Panc1 (cell line): ENCODE measurements around the gene SERTAD1. TPM values are rescaled to one million over a fixed set of nuclear protein-coding genes. Genes with fewer than 3 reads are reported as not detected.
"Not testable (repeated sequence)": the region's sequence is repeated elsewhere in the genome, so short reads cannot be mapped to it uniquely, and the experiment has no call there.

Experiments used
- ATAC-seq: fragments of 200-7000 bp; cut with Tn5 transposase; 2 replicates; pipeline ENCODE4 v1.9.1; 2020; ENCODE audit warnings: mild to moderate bottlenecking, moderate library complexity
- BruUV-seq: library from RNA; stranded (reverse); fragments of 400-500 nt; replicated peaks from 2 replicates; lab custom pipeline; 2021; lab: Mats Ljungman, UMichigan
- CTCF ChIA-PET: fragments of 300-600 bp; sonication (Branson Sonifier 250); formaldehyde crosslinking; loops from one replicate; lab custom pipeline; 2022; ENCODE audit warnings: antibody characterized with exemption; lab: Charles Lee
- POLR2A ChIA-PET: fragments of 300-600 bp; sonication (Branson Sonifier 250); formaldehyde crosslinking; loops from one replicate; lab custom pipeline; 2022; ENCODE audit warnings: antibody characterized with exemption; lab: Charles Lee
- DNase-seq: peaks from one replicate; pipeline ENCODE4 v3.0.0-alpha.2; 2010; ENCODE audit warnings: low read depth, low spot score
- H3K27ac ChIP-seq: 2 replicates; pipeline ENCODE4 v1.5.1; 2011; ENCODE audit warnings: mild to moderate bottlenecking, low read length, inconsistent platforms
- H3K27me3 ChIP-seq: fragments of 200-500 bp; sonication (Bioruptor generic); 2 replicates; pipeline ENCODE4 v1.6.0; 2014; ENCODE audit warnings: low read length, inconsistent platforms; ENCODE audit not compliant: control insufficient read depth, insufficient read depth
- H3K36me3 ChIP-seq: fragments of 200-500 bp; sonication (Bioruptor generic); 2 replicates; pipeline ENCODE4 v1.5.1; 2014; ENCODE audit warnings: inconsistent platforms, mild to moderate bottlenecking, low read length, moderate library complexity; ENCODE audit not compliant: control insufficient read depth, insufficient read depth
- H3K4me1 ChIP-seq: 2 replicates; pipeline ENCODE4 v1.5.1; 2011; ENCODE audit warnings: inconsistent platforms, mild to moderate bottlenecking, low read length, moderate library complexity; ENCODE audit not compliant: control insufficient read depth, insufficient read depth
- H3K4me3 ChIP-seq, 2 experiments: 2 replicates each; pipeline ENCODE4 v1.5.1; 2011 to 2012; ENCODE audit warnings: low read depth in 2 of 2, low read length in 2 of 2, mild to moderate bottlenecking in 2 of 2, inconsistent platforms in 1 of 2, moderate library complexity in 1 of 2
- H3K9me3 ChIP-seq: fragments of 200-500 bp; sonication (Bioruptor generic); 2 replicates; pipeline ENCODE4 v1.5.1; 2014; ENCODE audit warnings: low read depth, mild to moderate bottlenecking, inconsistent platforms, low read length, moderate library complexity; ENCODE audit not compliant: control insufficient read depth, insufficient read depth
- CTCF ChIP-seq: fragments of 450-650 bp; IDR thresholded peaks from 2 replicates; pipeline ENCODE4 v1.5.1; 2017; ENCODE audit warnings: mild to moderate bottlenecking
- POLR2AphosphoS5 ChIP-seq: IDR thresholded peaks from 2 replicates; pipeline ENCODE4 v1.6.1; 2012; ENCODE audit warnings: mild to moderate bottlenecking, low read depth, low read length, moderate library complexity
- REST ChIP-seq, 2 experiments: IDR thresholded peaks; 2 replicates each; pipeline ENCODE4 v1.6.1; 2011 to 2012; ENCODE audit warnings: low read depth in 2 of 2, control low read depth in 1 of 2, low read length in 1 of 2, mild to moderate bottlenecking in 1 of 2, moderate library complexity in 1 of 2; ENCODE audit not compliant: insufficient read depth in 1 of 2
- SIN3A ChIP-seq: IDR thresholded peaks from 2 replicates; pipeline ENCODE4 v1.6.1; 2012; ENCODE audit warnings: low read depth, mild to moderate bottlenecking, low read length, moderate library complexity, borderline replicate concordance; ENCODE audit not compliant: insufficient read depth
- TCF7L2 ChIP-seq: IDR thresholded peaks from 2 replicates; pipeline ENCODE4 v1.6.1; 2011; ENCODE audit warnings: mild to moderate bottlenecking, low read depth, low read length, inconsistent platforms
- in situ Hi-C: cut with HindIII; loops from 2 replicates; pipeline ENCODE4 v1.10.0; 2016; ENCODE audit warnings: low sequenced_read_pairs, low pct_unique_long_range_greater_than_20kb
- intact Hi-C: fragments of 100-400 bp; cut with micrococcal nuclease; formaldehyde crosslinking; loops from one replicate; pipeline ENCODE4 v1.10.0; 2022; ENCODE audit not compliant: unreplicated experiment
- total RNA-seq: library from RNA; stranded (reverse); gene quantifications from one replicate; pipeline ENCODE4 v1.2.1, GENCODE V29; 2021; ENCODE audit not compliant: unreplicated experiment

SERTAD1 gene
- total RNA-seq, 1 experiment from 2014 or later = 13.4 TPM

- no peak overlapping the region for H3K27ac ChIP-seq
- intact Hi-C loops (no loop called here), in situ Hi-C loops (no loop called here)
- no peaks in the 10 kb centered on the region; the same call in none of the 2 replicates for H3K4me1 ChIP-seq
- ChIA-PET POLR2A (interaction anchor here (0.5 kb wide), 1 partner anchor 27 kb away, joined by 5 read pairs; no protein-coding TSS in a partner anchor), CTCF (no interaction called here)
- peak; percentile 40; the same call in 1 of the 2 replicates for ATAC-seq
- H3K27me3 ChIP-seq = no peaks in the 10 kb centered on the region
- BruUV-seq = no TSS peak
- H3K4me3 ChIP-seq = no peak overlapping the region
- no peak for TF ChIP-seq TCF7L2
- no peak for TF ChIP-seq CTCF
- no peak for TF ChIP-seq SIN3A
- TF ChIP-seq POLR2AphosphoS5 = no peak
- TF ChIP-seq REST (IDR thresholded peaks at IDR 0.05; ENCODE audit: insufficient read depth in 1 of 2, low read depth in 2 of 2, low read length in 1 of 2) = no peak
- H3K36me3 ChIP-seq = no peaks in the 10 kb centered on the region
- H3K9me3 ChIP-seq = no peaks in the 10 kb centered on the region
- DNase-seq = no peak
Measured at GRCh38 chr19:40411125-40411842, 14.5 kb downstream of the SERTAD1 start.

GRCh38 chr19:40410030-40410389 lies 15.8 kb downstream of the SERTAD1 start:
- Histone ChIP-seq H3K36me3 (no peaks in the 10 kb centered on the region), H3K4me1 (no peaks in the 10 kb centered on the region; the same call in none of the 2 replicates), H3K27ac (no peak overlapping the region), H3K27me3 (no peaks in the 10 kb centered on the region), H3K9me3 (no peaks in the 10 kb centered on the region), H3K4me3 (no peak overlapping the region)
- in situ Hi-C loops = no loop called here
- no TSS peak for BruUV-seq
- intact Hi-C loops = no loop called here
- DNase-seq = no peak
- ChIA-PET POLR2A (no interaction called here), CTCF (no interaction called here)
- TF ChIP-seq SIN3A = no peak
- no peak for TF ChIP-seq POLR2AphosphoS5
- TF ChIP-seq TCF7L2 = no peak
- no peak for TF ChIP-seq CTCF
- TF ChIP-seq REST (IDR thresholded peaks at IDR 0.05; ENCODE audit: insufficient read depth in 1 of 2, low read depth in 2 of 2, low read length in 1 of 2) = no peak
- no peak for ATAC-seq

- H3K4me3 ChIP-seq, intact Hi-C loops, CTCF ChIA-PET, H3K36me3 ChIP-seq, ATAC-seq, H3K27ac ChIP-seq, DNase-seq, in situ Hi-C loops, H3K27me3 ChIP-seq, H3K4me1 ChIP-seq, POLR2A ChIA-PET, H3K9me3 ChIP-seq, BruUV-seq: not testable (repeated sequence)
Measured at GRCh38 chr19:40408598-40408925, 17.2 kb downstream of the SERTAD1 start.
